HG03064 (cell line): ENCODE results near the gene SYPL1.
A peak's percentile ranks its signal among the peaks of the same experiment; 100 is the strongest.

ENCODE experiments used
- ATAC-seq: cut with Tn5 transposase; IDR thresholded peaks from one replicate; pipeline ENCODE4 v1.9.1; 2021; ENCODE audit warnings: low read depth; ENCODE audit not compliant: unreplicated experiment

Gene SYPL1

GRCh38 chr7:106095634-106096033 lies 16.5 kb downstream of the SYPL1 start:
- ATAC-seq: no peak

DNA sequence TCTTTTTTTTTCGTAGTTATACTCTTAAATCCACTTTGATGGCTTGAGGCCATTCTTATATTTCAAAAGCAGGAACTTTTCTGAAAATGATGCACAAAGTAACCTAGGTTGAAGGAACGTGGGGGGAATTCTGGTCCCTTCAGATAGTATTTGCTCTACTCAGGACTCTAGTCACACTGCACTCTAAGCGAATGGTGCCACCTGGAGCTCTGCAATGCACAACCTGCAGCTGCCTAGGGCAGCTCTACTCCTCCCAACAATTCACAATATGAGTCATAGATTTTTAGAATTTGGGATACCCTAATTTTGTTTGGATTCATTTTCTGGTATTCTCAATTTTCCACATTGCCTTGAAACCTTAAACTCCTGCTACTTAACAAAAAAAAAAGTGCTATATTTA lies 17.3 kb downstream of the SYPL1 start:
- no peak for ATAC-seq

GRCh38 chr7:106092204-106092603 lies 19.9 kb downstream of the SYPL1 start:
- ATAC-seq: no peak

GRCh38 chr7:106089647-106090046 lies 22.5 kb downstream of the SYPL1 start:
- ATAC-seq: peak; percentile 89

DNA sequence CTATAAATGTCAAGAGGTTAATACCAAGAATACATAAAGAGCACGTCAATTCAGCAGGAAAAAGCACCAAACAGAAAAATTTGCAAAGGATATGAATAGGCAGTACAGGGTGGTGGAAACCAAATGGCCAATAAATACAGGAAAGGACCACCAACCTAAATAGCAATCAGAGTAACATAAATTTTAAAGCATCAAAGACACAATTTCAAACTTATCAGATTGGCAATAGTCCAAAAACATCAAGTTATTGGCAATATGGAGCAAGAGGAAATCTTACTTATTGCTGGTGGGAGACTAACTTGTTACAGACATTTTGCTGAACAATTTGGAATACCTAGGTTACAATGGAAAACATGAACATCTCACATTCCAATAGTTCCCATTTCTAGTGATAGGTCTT lies 24.1 kb downstream of the SYPL1 start:
- ATAC-seq: no peak

GRCh38 chr7:106086062-106086461 lies 26.1 kb downstream of the SYPL1 start:
- ATAC-seq: no peak

DNA sequence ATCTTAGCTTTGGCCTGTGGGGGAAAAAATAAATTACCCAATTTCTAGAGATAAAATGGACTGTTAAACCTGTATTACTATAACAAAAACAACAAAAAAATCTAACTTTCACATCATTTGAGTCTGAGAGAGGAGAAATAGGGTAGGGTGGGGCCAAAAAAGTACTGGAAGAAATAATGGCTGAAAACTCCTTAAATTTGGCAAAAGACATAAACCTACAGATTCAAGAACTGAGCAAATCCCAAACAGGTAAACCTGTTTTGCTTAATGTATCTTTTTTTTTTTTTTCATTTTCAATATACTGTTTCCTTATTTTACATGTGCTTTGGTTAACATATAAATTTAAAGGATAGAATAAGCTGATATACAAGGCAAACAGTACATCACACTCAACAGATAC lies 27.1 kb downstream of the SYPL1 start:
- ATAC-seq: no peak

DNA sequence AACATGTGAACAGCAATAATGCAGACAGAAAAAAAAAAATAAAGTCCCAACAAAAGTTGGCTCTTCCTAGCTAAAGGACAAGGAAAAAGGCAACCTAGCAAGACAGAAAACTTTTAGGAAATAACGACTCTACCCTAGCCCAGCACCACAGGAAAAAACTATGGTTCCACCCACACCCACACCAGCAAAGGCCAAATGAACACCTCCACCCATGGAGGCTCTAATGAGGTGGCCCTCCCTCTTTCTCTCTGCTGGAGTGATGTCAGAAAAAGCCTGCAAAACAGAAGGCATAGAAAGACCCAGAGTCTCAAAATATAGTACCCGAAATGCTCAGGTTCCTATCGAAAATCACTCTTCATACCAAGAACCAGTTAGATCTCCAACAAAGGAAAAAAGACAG lies 28.4 kb downstream of the SYPL1 start:
- no peak for ATAC-seq

DNA sequence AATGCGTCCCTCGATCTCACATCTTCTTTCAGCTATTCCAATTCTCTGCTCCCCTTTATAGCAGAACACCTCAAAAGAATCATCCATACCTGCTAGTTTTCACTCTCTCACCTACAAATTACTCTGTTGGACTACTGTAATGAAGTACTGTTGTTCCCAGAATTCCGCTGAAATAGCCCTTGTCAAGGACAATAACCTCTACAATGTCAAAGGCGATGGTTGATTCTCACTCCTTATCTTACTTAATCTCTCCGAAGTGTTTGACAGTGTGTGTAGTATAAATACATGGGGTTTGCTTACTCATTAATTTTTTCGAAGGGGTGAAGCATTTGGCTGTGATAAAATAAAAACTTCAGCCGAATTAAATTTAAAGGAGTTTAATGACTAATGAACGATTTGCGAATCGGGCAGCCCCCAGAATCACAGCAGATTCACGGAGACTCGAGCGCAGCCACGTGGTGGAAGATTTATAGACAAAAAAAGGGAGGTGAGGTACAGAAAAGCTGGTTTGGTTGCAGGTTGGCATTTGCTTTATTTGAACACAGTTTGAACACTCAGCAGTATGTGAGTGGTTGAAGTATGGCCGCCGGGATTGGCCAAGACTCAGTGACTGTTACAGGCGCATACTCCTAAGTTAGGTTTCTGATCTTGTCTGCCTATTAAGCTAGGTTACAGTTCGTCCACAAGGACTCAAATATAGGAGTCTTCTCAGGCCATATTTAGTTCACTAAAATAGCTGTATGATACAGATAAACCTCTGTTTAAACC lies 29.8 kb downstream of the SYPL1 start:
- no peak for ATAC-seq

DNA sequence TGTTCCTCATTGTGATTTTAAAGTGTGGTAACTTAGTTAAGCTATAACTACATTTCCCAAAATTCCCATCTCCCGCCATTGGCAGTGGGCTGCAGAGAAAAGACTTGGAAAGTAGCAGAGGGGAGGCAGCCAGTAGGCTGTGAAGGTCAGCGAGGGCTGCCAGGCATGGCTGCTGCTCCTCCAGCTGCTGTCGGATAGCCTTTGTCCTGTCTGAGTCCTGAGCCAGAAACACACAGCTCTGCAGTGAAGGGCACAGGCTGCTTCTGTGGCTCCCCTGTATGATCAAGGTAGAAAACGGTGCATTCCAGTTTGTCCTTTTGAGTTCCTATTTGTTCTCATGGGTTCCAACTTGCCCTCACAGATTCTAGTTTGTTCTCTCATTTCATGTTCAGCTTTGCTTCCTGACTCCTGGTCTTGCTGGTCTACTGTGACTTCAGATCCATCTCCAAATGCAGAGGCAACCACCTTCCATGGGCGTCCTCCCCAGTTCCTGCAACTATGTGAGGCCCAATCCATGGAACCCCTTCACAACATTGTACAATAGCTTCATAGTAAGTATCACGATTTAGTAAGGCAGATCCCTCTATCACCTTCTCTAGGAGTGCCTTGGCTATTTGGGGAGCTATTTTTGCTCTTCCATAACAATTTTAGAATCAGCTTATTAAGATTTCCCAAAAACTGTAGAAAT lies 31.7 kb downstream of the SYPL1 start:
- ATAC-seq: no peak

DNA sequence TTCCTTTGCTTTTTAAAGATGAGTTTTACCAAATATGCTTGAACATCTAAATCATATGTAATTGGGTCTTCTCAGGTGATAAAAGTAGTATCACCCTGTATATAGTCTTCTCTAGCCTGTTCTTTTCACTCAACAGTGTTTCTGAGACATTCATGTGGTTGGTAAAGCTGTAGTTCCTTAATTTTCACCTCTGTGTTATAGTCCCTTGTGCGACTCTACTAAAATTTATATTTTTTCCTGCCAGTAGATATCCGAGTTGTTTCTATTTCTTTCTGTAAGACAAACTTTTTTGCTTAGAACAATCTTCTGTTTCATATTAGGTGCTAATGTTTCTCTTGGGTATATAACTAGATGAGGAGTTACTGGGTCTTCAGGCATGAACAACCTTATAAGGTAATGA lies 35.6 kb downstream of the SYPL1 start:
- ATAC-seq: no peak

- ATAC-seq: no peak
Observed at GRCh38 chr7:106075937-106076336, 36.2 kb downstream of the SYPL1 start.

- no peak for ATAC-seq
Observed at GRCh38 chr7:106074257-106074656, 37.9 kb downstream of the SYPL1 start.

- no peak for ATAC-seq
Observed at GRCh38 chr7:106073701-106074100, 38.4 kb downstream of the SYPL1 start.

GRCh38 chr7:106072715-106073091 lies 39.4 kb downstream of the SYPL1 start:
- ATAC-seq: no peak

DNA sequence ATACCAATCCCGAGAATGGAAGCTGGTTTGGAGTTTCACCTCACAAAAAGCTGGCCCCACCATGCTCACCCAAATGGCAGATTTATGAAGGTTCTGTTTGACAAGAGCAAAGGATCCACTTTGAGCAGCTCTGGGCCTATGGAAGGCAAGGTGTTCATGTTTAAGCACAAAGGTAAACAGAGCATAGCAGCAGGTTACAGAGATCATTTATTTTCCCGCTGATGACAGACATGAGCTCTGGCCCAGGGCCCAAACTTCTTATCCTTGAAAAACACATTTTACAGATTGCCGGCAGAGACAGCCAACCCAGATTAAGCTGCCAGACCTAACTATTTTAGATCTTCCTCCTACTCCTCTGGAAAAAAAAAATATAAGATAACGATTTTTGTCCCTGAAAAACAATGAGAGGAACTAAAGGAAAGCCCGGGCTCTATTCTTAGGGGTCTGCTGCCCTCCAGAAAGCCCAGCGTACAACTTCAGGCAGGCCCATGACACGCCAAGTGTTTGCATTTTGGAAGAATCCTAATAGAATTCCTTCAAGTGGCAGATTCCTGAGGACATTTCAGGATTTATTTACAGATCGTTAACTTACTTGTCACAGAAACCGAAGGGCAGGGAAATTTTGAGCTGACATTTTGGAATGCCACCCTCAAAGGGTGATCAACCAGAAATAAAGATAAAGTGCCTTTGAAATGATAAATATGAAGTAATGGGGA lies 40.0 kb downstream of the SYPL1 start:
- ATAC-seq: no peak

DNA sequence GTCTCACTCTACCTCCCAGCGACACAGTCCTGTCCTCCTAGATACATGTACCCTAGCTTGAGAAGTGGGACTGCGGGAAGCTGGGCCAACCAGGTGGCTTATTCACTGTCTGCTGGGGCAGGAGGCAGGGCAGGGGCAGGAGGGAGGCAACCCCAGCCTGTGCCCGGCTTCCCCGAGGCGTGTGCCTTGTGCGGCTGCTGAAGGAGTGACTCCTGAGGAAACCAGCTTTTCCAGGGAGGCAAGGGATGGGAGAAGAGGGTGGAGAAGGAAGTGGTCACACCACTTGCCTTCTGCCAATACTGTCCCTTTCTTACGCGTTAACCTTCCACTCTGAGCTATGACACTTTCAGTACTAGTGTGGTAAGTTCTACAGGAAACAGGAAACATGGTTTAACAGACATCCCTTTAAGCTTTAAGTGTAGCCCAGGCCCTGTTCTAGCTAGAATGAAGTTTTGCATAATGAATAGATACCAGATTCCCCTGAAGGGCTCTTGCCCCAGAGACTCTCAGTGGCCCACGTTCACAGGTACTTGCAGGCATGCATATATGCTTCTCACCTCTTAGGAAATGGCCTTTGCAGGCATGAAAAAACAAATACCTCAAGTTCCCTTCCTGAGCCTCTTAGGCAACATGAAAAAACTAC lies 40.6 kb downstream of the SYPL1 start:
- ATAC-seq: peak; percentile 91

- ATAC-seq: no peak
Observed at GRCh38 chr7:106070567-106071254, 41.4 kb downstream of the SYPL1 start.

GRCh38 chr7:106070201-106070551 lies 41.9 kb downstream of the SYPL1 start:
- ATAC-seq: no peak

DNA sequence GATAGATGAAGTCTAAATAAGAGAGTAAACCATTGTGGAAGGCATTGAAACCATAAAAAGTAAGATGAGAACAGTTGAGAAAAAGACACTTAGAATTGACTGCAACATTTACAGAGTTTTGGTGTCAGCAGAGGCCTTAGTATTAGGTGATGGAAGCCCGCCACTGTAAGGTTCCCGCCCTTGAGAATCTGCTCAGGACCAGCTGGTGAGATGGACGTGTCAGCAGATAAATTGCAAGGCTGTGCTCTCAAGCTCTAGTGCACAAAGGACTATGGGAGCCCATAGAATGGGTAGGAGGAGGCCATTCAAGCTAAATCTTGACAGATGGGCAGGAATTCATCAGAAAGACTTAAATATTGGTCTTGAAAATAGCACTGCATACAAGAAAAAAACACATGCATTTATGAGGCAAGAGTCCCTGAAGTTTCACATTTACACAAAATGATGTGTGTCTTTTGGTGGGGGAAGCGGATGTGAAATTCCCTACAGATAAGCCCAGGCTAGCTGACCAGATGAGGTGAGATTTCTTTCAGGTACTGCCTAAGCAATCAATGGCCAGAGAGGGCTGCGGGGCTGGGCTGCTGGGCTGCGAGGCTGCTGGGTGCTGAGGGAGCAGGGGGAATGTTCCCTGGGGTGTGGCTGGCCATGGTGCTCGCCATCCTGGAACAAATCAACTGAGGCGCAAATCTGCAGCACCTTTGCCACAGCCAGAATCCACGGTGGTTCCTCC lies 42.5 kb downstream of the SYPL1 start:
- ATAC-seq: no peak
